Body of pancreas (tissue), 4 donors: Measurements from ENCODE around the gene MMP11. TPM values are rescaled to one million over a fixed set of nuclear protein-coding genes. Genes with fewer than 3 reads are reported as not detected.

ENCODE experiments used
- ATAC-seq: fragments of 150-250 bp; one replicate; pipeline ENCODE4 v1.9.1; 2016
- DNase-seq, 4 donors: peaks; one replicate each; pipeline ENCODE4 v3.0.0-alpha.2; 2019
- H3K27ac ChIP-seq, 4 donors: fragments of 200-600 bp; sonication (generic); 1 replicate in 3 of 4; 2 replicates in 1 of 4; pipeline versions ENCODE4 v1.5.1 to v1.6.1; 2016 to 2019; ENCODE audit warnings: mild to moderate bottlenecking in 1 of 4, mixed read lengths in 1 of 4, moderate library complexity in 1 of 4
- H3K27me3 ChIP-seq, 2 donors: fragments of 200-600 bp; sonication (generic); one replicate each; pipeline ENCODE4 v1.6.0; 2016; ENCODE audit warnings: mild to moderate bottlenecking in 1 of 2
- H3K36me3 ChIP-seq, 2 donors: fragments of 200-600 bp; sonication (generic); replicated peaks in 1 of 2; 2 replicates each; pipeline ENCODE4 v1.5.1; 2016; ENCODE audit warnings: low read depth in 2 of 2; ENCODE audit not compliant: insufficient read depth in 1 of 2
- H3K4me1 ChIP-seq: fragments of 200-600 bp; sonication (generic); one replicate; pipeline ENCODE4 v1.6.0; 2016
- H3K4me3 ChIP-seq, 2 donors: fragments of 200-600 bp; sonication (generic); 1 replicate in 1 of 2; 2 replicates in 1 of 2; pipeline ENCODE4 v1.5.1; 2016 to 2019
- H3K9me3 ChIP-seq, 3 donors: fragments of 200-600 bp; sonication (generic); 1 replicate in 2 of 3; 2 replicates in 1 of 3; pipeline ENCODE4 v1.5.1; 2016
- POLR2A ChIP-seq, 3 donors: fragments of 450-650 bp; IDR thresholded peaks; one replicate each; pipeline ENCODE4 v1.6.1; 2016; ENCODE audit warnings: antibody characterized with exemption in 3 of 3, mild to moderate bottlenecking in 2 of 3
- WGBS, 2 donors: methylation state at CpG; one replicate each; pipeline ENCODE4 v1.1.5; 2017; 5-methylcytosine and 5-hydroxymethylcytosine counted together
- intact Hi-C: fragments of 100-400 bp; cut with DNase I; formaldehyde crosslinking; loops from one replicate; pipeline ENCODE4 v1.15.1; 2023
- total RNA-seq, 2 donors: library from RNA; depleted of rRNA; stranded (reverse); fragments of >200 nt; gene quantifications; one replicate each; pipeline ENCODE4 v1.1.0, GENCODE V29; 2016
- TF ChIP-seq, protein P1 (sequence below), 7 experiments: fragments of 450-650 bp in 4 of 7; fragments of 200-600 bp in 3 of 7; sonication (generic) in 3 of 7; IDR thresholded peaks; one replicate each; pipeline ENCODE4 v1.5.1; 2016 to 2019; ENCODE audit warnings: antibody characterized with exemption in 7 of 7

Gene MMP11
- total RNA-seq, 2 donors from 2014 or later, result 1.0 to 2.0 TPM

DNA sequence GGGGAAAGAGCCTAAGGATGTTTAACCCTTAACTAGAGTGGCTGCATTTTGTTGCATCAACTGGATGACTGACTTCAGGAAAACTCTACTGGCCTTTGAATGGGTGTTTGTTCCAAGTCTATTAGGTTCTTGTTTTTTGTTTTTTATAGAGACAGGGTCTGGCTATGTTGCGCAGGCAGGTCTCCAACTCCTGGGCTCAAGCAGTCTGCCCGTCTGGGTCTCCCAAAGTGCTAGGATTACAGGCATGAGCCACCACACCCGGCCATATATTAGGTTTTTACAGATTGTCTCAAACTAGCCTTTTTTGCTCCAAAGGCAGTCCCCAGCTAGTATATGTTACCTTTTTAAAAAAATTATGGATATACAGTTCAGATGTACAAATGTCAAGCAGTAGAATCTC, 15.3 kb downstream of the MMP11 start:
- Histone ChIP-seq H3K9me3 (no peaks in the 10 kb centered on the region), H3K36me3 (peaks cover 0 to 2% of the 10 kb centered on the region in 2 donors), H3K4me3 (peak overlapping the region; percentile 77 to 79), H3K4me1 (peaks cover 49% of the 10 kb centered on the region), H3K27me3 (no peaks in the 10 kb centered on the region), H3K27ac (peak overlapping the region in 2 of 4 donors; percentile 96 to 100)
- intact Hi-C loops, result no loop called here
- 59 to 66% methylated on average over 3 of the region's 3 CpGs for WGBS, 2 donors
- TF ChIP-seq, protein P1, sequence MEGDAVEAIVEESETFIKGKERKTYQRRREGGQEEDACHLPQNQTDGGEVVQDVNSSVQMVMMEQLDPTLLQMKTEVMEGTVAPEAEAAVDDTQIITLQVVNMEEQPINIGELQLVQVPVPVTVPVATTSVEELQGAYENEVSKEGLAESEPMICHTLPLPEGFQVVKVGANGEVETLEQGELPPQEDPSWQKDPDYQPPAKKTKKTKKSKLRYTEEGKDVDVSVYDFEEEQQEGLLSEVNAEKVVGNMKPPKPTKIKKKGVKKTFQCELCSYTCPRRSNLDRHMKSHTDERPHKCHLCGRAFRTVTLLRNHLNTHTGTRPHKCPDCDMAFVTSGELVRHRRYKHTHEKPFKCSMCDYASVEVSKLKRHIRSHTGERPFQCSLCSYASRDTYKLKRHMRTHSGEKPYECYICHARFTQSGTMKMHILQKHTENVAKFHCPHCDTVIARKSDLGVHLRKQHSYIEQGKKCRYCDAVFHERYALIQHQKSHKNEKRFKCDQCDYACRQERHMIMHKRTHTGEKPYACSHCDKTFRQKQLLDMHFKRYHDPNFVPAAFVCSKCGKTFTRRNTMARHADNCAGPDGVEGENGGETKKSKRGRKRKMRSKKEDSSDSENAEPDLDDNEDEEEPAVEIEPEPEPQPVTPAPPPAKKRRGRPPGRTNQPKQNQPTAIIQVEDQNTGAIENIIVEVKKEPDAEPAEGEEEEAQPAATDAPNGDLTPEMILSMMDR (IDR thresholded peaks at IDR 0.05), result no peak
- no peak for TF ChIP-seq POLR2A (IDR thresholded peaks at IDR 0.05)
- DNase-seq (no peak), ATAC-seq (no peak)

DNA sequence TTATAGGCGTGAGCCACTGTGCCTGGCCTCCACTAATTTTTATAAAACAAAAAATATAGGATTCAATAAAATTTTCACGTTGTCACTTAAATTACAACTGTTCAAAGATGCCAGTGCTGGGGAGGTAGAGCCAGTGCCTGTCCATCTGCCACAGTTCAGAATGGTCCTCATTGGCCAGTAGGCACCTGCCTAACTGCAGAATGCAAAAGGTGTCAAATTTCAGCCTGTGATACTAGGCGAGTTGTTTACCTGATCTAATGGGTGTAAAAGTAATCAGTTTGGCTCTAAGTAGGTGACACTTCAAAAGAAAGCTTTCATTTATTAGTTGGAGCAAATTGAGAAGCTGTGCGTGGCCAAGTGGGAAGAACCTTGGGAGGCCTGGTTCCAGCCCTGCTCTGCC, 16.5 kb downstream of the MMP11 start:
- peak in 1 of 4 donors; percentile 38 for DNase-seq
- TF ChIP-seq, protein P1 (IDR thresholded peaks at IDR 0.05), result no peak
- no peak for TF ChIP-seq POLR2A (IDR thresholded peaks at IDR 0.05)
- H3K4me3 ChIP-seq, result no peak overlapping the region
- intact Hi-C loops, result no loop called here
- H3K4me1 ChIP-seq, result peaks cover 39% of the 10 kb centered on the region
- H3K9me3 ChIP-seq, result no peaks in the 10 kb centered on the region
- H3K27ac ChIP-seq, result peak overlapping the region in 1 of 4 donors; percentile 6
- no peaks in the 10 kb centered on the region for H3K27me3 ChIP-seq
- H3K36me3 ChIP-seq, result peaks cover 0 to 5% of the 10 kb centered on the region in 2 donors
- WGBS, 2 donors, result 37 to 50% methylated on average over 4 of the region's 4 CpGs
- no peak for ATAC-seq

DNA sequence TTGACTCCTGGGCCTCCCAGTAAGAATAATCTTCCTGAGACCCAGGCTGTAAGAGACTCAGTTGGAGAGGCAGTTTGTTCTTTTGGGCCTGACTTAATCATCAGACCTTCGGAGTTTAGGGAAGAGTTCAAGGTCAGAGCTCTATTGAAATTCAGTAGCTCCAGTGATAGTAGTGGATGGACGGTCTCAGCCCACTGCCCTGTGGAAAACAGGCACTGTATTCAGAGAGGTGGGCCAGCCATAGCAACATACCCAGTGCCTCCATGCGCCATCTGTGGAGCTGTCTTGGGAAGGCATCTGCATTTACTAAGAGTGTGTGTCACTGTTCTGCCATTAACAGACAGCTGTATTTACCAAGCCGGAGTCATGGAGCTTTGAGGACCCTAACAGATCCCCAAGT, 17.0 kb downstream of the MMP11 start:
- Histone ChIP-seq H3K4me1 (peaks cover 34% of the 10 kb centered on the region), H3K4me3 (no peak overlapping the region), H3K27me3 (no peaks in the 10 kb centered on the region), H3K27ac (peak overlapping the region in 1 of 4 donors; percentile 6), H3K36me3 (peaks cover 0 to 10% of the 10 kb centered on the region in 2 donors), H3K9me3 (no peaks in the 10 kb centered on the region)
- DNase-seq, result no peak
- no peak for ATAC-seq
- 51 to 63% methylated on average over 4 of the region's 4 CpGs for WGBS, 2 donors
- TF ChIP-seq, protein P1 (IDR thresholded peaks at IDR 0.05), result peak in 1 of 7 experiments; percentile 3
- TF ChIP-seq POLR2A (IDR thresholded peaks at IDR 0.05), result no peak
- intact Hi-C loops, result no loop called here

DNA sequence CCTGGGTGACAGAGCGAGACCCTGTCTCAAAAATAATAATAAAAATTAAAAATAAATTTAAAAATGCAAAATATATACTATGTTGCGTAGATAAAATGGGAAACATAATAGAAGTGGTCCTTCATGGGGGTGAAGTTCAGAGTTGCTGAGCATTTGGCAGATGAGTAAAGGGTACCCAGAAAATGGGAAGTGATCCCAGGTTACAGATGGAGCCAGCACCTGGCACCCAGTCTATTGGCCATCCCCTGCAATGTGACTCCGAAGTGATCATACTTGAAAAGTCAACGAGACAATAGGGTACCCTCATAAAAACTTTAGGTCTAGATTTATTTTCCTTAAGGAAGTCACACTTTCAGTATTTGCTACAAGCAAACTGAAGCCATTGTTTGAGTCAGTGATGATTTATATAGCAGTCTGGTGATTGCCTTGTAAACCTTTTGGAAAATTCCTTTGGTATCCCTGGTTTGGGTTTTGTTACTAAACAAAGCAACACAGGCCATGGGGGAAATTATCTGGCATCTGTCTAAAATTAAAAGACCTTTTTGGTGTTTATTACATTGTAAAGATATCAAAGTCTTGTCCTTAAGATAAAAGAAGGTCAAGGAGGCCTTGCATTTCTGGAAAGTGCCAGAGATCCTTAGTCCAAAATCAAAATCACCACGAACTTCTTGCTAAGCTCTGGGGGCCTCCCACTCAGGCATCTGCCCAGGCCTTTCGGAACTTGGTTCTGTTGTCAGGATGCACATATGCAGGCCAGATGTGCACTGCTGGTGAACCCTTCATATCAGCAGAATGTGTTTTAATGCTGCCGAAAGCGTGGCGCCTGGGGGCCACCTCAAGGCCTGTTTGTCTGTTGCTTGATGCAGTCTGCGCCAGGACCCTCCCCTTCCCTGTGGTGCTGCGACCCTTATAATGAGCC, 18.4 kb downstream of the MMP11 start:
- ATAC-seq (no peak), DNase-seq (no peak)
- Histone ChIP-seq H3K36me3 (peaks cover 0 to 18% of the 10 kb centered on the region in 2 donors), H3K4me1 (peaks cover 32% of the 10 kb centered on the region), H3K27me3 (no peaks in the 10 kb centered on the region), H3K9me3 (no peaks in the 10 kb centered on the region), H3K27ac (no peak overlapping the region), H3K4me3 (no peak overlapping the region)
- WGBS, 2 donors, result 77 to 78% methylated on average over 9 to 11 of the region's 11 CpGs
- TF ChIP-seq, protein P1 (IDR thresholded peaks at IDR 0.05), result no peak
- TF ChIP-seq POLR2A (IDR thresholded peaks at IDR 0.05), result no peak
- intact Hi-C loops, result no loop called here
